IMR-90 (cell line): ENCODE data around the gene RAD18. TPM values are rescaled to one million over a fixed set of nuclear protein-coding genes. Genes with fewer than 3 reads are reported as not detected.

Experiments
- ATAC-seq: fragments of 200-7000 bp; cut with Tn5 transposase; 2 replicates; pipeline ENCODE4 v1.9.1; 2020; ENCODE audit warnings: low read depth, mild to moderate bottlenecking, moderate library complexity
- BruUV-seq: library from RNA; stranded (reverse); fragments of 400-500 nt; replicated peaks from 2 replicates; lab custom pipeline; 2021; lab: Mats Ljungman, UMichigan
- CTCF ChIA-PET: fragments of 300-600 bp; formaldehyde crosslinking; extraction: SDS; loops from one replicate; lab custom pipeline; 2021; ENCODE audit warnings: antibody characterized with exemption; lab: Yijun Ruan, JAX
- POLR2A ChIA-PET: fragments of 300-600 bp; sonication (Branson Sonifier 250); formaldehyde crosslinking; loops from one replicate; lab custom pipeline; 2022; ENCODE audit warnings: antibody characterized with exemption; ENCODE audit not compliant: unreplicated experiment; lab: Charles Lee
- DNase-seq: peaks from one replicate; pipeline ENCODE4 v3.0.0; 2013
- H2AFZ ChIP-seq: replicated peaks from 2 replicates; pipeline ENCODE3; 2013; ENCODE audit warnings: low read length, mild to moderate bottlenecking; ENCODE audit not compliant: poor library complexity
- H2AK5ac ChIP-seq: 2 replicates; pipeline ENCODE4 v1.6.1; 2013; ENCODE audit warnings: low read depth, low read length, inconsistent platforms
- H2AK9ac ChIP-seq: replicated peaks from 2 replicates; pipeline ENCODE3; 2013; ENCODE audit warnings: mild to moderate bottlenecking, low read depth, low read length, moderate library complexity; ENCODE audit not compliant: poor library complexity
- H2BK120ac ChIP-seq: 2 replicates; pipeline ENCODE4 v1.6.1; 2013; ENCODE audit warnings: low read depth, low read length, inconsistent platforms
- H2BK15ac ChIP-seq: 3 replicates; pipeline ENCODE4 v1.6.1; 2013; ENCODE audit warnings: low read depth, low read length, inconsistent platforms
- H2BK20ac ChIP-seq: 2 replicates; pipeline ENCODE4 v1.6.1; 2013; ENCODE audit warnings: low read depth, mild to moderate bottlenecking, inconsistent platforms, low read length, moderate library complexity
- H2BK5ac ChIP-seq: 2 replicates; pipeline ENCODE4 v1.6.1; 2013; ENCODE audit warnings: mild to moderate bottlenecking, low read depth, low read length, inconsistent platforms; ENCODE audit not compliant: poor library complexity, severe bottlenecking
- H3K14ac ChIP-seq: replicated peaks from 2 replicates; pipeline ENCODE4 v1.6.1; 2013; ENCODE audit warnings: low read depth, low read length, inconsistent platforms
- H3K18ac ChIP-seq: 2 replicates; pipeline ENCODE4 v1.6.1; 2013; ENCODE audit warnings: low read depth, low read length, control low read depth
- H3K23ac ChIP-seq: 2 replicates; pipeline ENCODE4 v1.6.1; 2013; ENCODE audit warnings: low read depth, low read length, inconsistent platforms
- H3K27ac ChIP-seq: 2 replicates; pipeline ENCODE4 v1.5.1; 2013; ENCODE audit warnings: mild to moderate bottlenecking, control low read depth, low read length; ENCODE audit not compliant: insufficient read depth
- H3K27me3 ChIP-seq: 2 replicates; pipeline ENCODE4 v1.6.1; 2013; ENCODE audit warnings: low read length; ENCODE audit not compliant: control insufficient read depth, insufficient read depth
- H3K36me3 ChIP-seq: 2 replicates; pipeline ENCODE4 v1.6.1; 2013; ENCODE audit warnings: low read length, mixed read lengths; ENCODE audit not compliant: control insufficient read depth, insufficient read depth
- H3K4ac ChIP-seq: 2 replicates; pipeline ENCODE4 v1.6.1; 2013; ENCODE audit warnings: low read depth, low read length, inconsistent platforms
- H3K4me1 ChIP-seq: 2 replicates; pipeline ENCODE4 v1.6.1; 2013; ENCODE audit warnings: low read length, mixed read lengths; ENCODE audit not compliant: control insufficient read depth, insufficient read depth
- H3K4me2 ChIP-seq: 2 replicates; pipeline ENCODE4 v1.6.1; 2013; ENCODE audit warnings: low read depth, mild to moderate bottlenecking, control low read depth, low read length, moderate library complexity
- H3K4me3 ChIP-seq: 2 replicates; pipeline ENCODE4 v1.5.1; 2013; ENCODE audit warnings: low read depth, mild to moderate bottlenecking, control low read depth, low read length, moderate library complexity; ENCODE audit not compliant: insufficient read depth
- H3K56ac ChIP-seq: 2 replicates; pipeline ENCODE4 v1.6.1; 2013; ENCODE audit warnings: low read length, inconsistent platforms; ENCODE audit not compliant: insufficient read depth; ENCODE audit errors: extremely low read depth
- H3K79me1 ChIP-seq, 2 experiments: 2 replicates each; pipeline ENCODE4 v1.6.1; 2013; ENCODE audit warnings: low read length in 2 of 2, inconsistent platforms in 1 of 2, low read depth in 1 of 2
- H3K9ac ChIP-seq: 2 replicates; pipeline ENCODE4 v1.6.1; 2013; ENCODE audit warnings: low read depth, low read length, control low read depth
- H3K9me1 ChIP-seq: 2 replicates; pipeline ENCODE4 v1.6.1; 2013; ENCODE audit warnings: low read length, inconsistent platforms; ENCODE audit not compliant: insufficient read depth
- H3K9me3 ChIP-seq: 2 replicates; pipeline ENCODE4 v1.6.1; 2013; ENCODE audit warnings: low read length; ENCODE audit not compliant: control insufficient read depth, insufficient read depth
- H4K20me1 ChIP-seq: 2 replicates; pipeline ENCODE4 v1.6.1; 2013; ENCODE audit warnings: low read length, inconsistent platforms; ENCODE audit not compliant: insufficient read depth
- H4K5ac ChIP-seq: 2 replicates; pipeline ENCODE4 v1.6.1; 2013; ENCODE audit warnings: mild to moderate bottlenecking, low read depth, low read length, control low read depth
- H4K8ac ChIP-seq, 2 experiments: 2 replicates each; pipeline ENCODE4 v1.6.1; 2013; ENCODE audit warnings: low read depth in 2 of 2, low read length in 2 of 2, control low read depth in 1 of 2, inconsistent platforms in 1 of 2
- H4K91ac ChIP-seq: 2 replicates; pipeline ENCODE4 v1.6.1; 2013; ENCODE audit warnings: low read depth, low read length, inconsistent platforms; ENCODE audit not compliant: insufficient read depth
- BHLHE40 ChIP-seq: fragments of 150-350 bp; IDR thresholded peaks from 2 replicates; pipeline ENCODE4 v1.6.1; 2016; ENCODE audit warnings: mild to moderate bottlenecking, low read depth, low read length
- CTCF ChIP-seq: conservative IDR thresholded peaks from 2 replicates; pipeline ENCODE4 v1.5.1; 2012; ENCODE audit warnings: mild to moderate bottlenecking, low read depth, low read length, improper control_type of control experiment
- FOS ChIP-seq: fragments of 150-350 bp; IDR thresholded peaks from 2 replicates; pipeline ENCODE4 v1.6.1; 2016; ENCODE audit warnings: low read depth, low read length
- MAFK ChIP-seq: IDR thresholded peaks from 2 replicates; pipeline ENCODE4 v1.6.1; 2012; ENCODE audit warnings: low read depth, low read length, improper control_type of control experiment
- POLR2A ChIP-seq: IDR thresholded peaks from 2 replicates; pipeline ENCODE4 v1.6.1; 2012; ENCODE audit warnings: mild to moderate bottlenecking, low read depth, low read length
- RFX5 ChIP-seq: IDR thresholded peaks from 2 replicates; pipeline ENCODE4 v1.8.0; 2012; ENCODE audit warnings: low read depth, mild to moderate bottlenecking, low read length, moderate library complexity
- USF2 ChIP-seq: fragments of 150-350 bp; IDR thresholded peaks from 2 replicates; pipeline ENCODE4 v1.6.1; 2017; ENCODE audit warnings: mild to moderate bottlenecking, antibody characterized with exemption, low read length, low read depth
- WGBS, 2 experiments: methylation state at CpG; one replicate each; pipeline versions ENCODE4 v1.1.5 to v1.1.7; 2013; ENCODE audit warnings: missing lambda C conversion rate in 2 of 2; ENCODE audit not compliant: insufficient read length in 1 of 2; ENCODE audit errors: extremely low coverage in 2 of 2; 5-methylcytosine and 5-hydroxymethylcytosine counted together
- dilution Hi-C: fragments of 300-500 bp; cut with HindIII; formaldehyde crosslinking; loops from one replicate; pipeline ENCODE4 v1.14.3; 2018; ENCODE audit warnings: low sequenced_read_pairs; ENCODE audit not compliant: unreplicated experiment
- in situ Hi-C: fragments of 300-500 bp; cut with MboI; formaldehyde crosslinking; loops from 3 replicates; pipeline ENCODE4 v1.14.3; 2019; ENCODE audit warnings: low sequenced_read_pairs, inconsistent platforms, mixed read lengths
- intact Hi-C: fragments of 100-400 bp; cut with micrococcal nuclease; formaldehyde crosslinking; loops from 2 replicates; pipeline ENCODE4 v1.10.0; 2022
- polyA plus RNA-seq, 3 experiments: library from polyadenylated mRNA; depleted of rRNA; stranded (reverse); fragments of >200 nt; gene quantifications; 2 replicates each; pipeline ENCODE4 v1.2.3, GENCODE V29; 2012; ENCODE audit warnings: low replicate concordance in 1 of 3
- total RNA-seq: library from RNA; depleted of rRNA; stranded (reverse); fragments of >200 nt; gene quantifications from 2 replicates; pipeline ENCODE4 v1.2.3, GENCODE V29; 2012
- TF ChIP-seq, protein P1 (sequence below): fragments of 150-350 bp; IDR thresholded peaks from 2 replicates; pipeline ENCODE4 v1.6.1; 2016; ENCODE audit warnings: low read depth, mild to moderate bottlenecking, low read length, moderate library complexity, borderline replicate concordance

RAD18 gene
- total and polyA plus RNA-seq, 2 of the 4 experiments (the other 2 are of a cell fraction), result 8.2 to 17.2 TPM

GRCh38 chr3:8903191-8903590 is 60.1 kb downstream of the RAD18 start:
- no peak for TF ChIP-seq BHLHE40
- no peak for TF ChIP-seq CTCF
- TF ChIP-seq USF2, result no peak
- TF ChIP-seq MAFK, result no peak
- no peak for TF ChIP-seq RFX5
- TF ChIP-seq FOS, result no peak
- TF ChIP-seq POLR2A, result no peak
- TF ChIP-seq, protein P1, sequence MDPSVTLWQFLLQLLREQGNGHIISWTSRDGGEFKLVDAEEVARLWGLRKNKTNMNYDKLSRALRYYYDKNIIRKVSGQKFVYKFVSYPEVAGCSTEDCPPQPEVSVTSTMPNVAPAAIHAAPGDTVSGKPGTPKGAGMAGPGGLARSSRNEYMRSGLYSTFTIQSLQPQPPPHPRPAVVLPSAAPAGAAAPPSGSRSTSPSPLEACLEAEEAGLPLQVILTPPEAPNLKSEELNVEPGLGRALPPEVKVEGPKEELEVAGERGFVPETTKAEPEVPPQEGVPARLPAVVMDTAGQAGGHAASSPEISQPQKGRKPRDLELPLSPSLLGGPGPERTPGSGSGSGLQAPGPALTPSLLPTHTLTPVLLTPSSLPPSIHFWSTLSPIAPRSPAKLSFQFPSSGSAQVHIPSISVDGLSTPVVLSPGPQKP, result no peak
- Histone ChIP-seq H2BK20ac (0 out of 2 replicates have a peak overlapping the region, but pooled peaks have one; percentile 24), H3K18ac (peak overlapping the region; percentile 12; the same call in 1 of the 2 replicates), H3K4me3 (no peak overlapping the region), H3K27me3 (no peaks in the 10 kb centered on the region), H2AK5ac (no peak overlapping the region), H3K4ac (no peak overlapping the region), H3K23ac (no peak overlapping the region), H3K56ac (no peak overlapping the region), H4K5ac (no peak overlapping the region), H3K4me2 (no peak overlapping the region; the same call in 1 of the 2 replicates), H3K4me1 (peaks cover 6% of the 10 kb centered on the region), H3K9me1 (no peaks in the 10 kb centered on the region), H4K8ac (no peak overlapping the region), H3K14ac (no peak overlapping the region), H3K79me1 (peaks cover 3 to 10% of the 10 kb centered on the region in 2 experiments; a peak in 2 of 4 replicates), H3K36me3 (no peaks in the 10 kb centered on the region; the same call in 1 of the 2 replicates), H2AK9ac (no peak overlapping the region), H4K20me1 (no peaks in the 10 kb centered on the region), H2BK15ac (no peak overlapping the region), H2AFZ (no peak overlapping the region), H2BK5ac (peak overlapping the region; percentile 48), H3K27ac (no peak overlapping the region), H3K9ac (no peak overlapping the region), H2BK120ac (no peak overlapping the region), H3K9me3 (no peaks in the 10 kb centered on the region), H4K91ac (no peak overlapping the region)
- POLR2A ChIA-PET, result interaction anchor here (0.6 to 0.7 kb wide), 2 partner anchors 15 to 991 kb away, joined by 5 to 14 read pairs; no protein-coding TSS in a partner anchor
- dilution Hi-C loops, result no loop called here
- 80 to 100% methylated on average over 1 to 2 of the region's 5 CpGs for WGBS, 2 experiments
- in situ Hi-C loops, result no loop called here
- DNase-seq (peak; percentile 55), ATAC-seq (peak; percentile 56)
- CTCF ChIA-PET, result interaction anchor here (0.6 to 1.8 kb wide), 2 partner anchors 14 to 134 kb away, joined by 3 to 6 read pairs; partner anchors contain the start of gene OXTR
- intact Hi-C loops, result no loop called here
- no TSS peak for BruUV-seq
